Brain pericyte (primary cell): ENCODE results near the gene TAGLN3.
"Not testable (repeated sequence)": the region's sequence is repeated elsewhere in the genome, so short reads cannot be mapped to it uniquely, and the experiment has no call there.

Experiments used
- DNase-seq: peaks from one replicate; pipeline ENCODE4 v3.0.0-alpha.2; 2012; ENCODE audit warnings: low read depth, low spot score

The TAGLN3 gene

DNA sequence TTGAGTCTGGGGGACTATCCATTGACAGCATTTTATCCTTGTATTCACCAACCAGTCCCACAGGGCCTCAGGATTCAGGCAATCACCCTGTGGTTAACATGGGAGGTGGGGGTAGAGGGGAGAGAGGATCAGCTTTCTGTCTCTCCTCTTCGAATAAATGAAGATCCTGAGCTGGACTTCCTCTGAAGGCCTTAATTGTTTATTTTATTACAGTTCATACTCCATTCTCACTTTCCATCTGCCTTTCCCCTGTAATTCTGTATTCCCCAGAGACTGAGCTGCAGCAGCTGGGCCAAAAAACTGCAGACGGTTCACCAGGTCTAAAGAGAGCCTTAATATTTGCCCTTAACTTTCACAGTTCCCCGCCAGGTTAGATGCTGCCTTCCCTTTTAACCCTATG is 11.9 kb downstream of the TAGLN3 start:
- no peak for DNase-seq

DNA sequence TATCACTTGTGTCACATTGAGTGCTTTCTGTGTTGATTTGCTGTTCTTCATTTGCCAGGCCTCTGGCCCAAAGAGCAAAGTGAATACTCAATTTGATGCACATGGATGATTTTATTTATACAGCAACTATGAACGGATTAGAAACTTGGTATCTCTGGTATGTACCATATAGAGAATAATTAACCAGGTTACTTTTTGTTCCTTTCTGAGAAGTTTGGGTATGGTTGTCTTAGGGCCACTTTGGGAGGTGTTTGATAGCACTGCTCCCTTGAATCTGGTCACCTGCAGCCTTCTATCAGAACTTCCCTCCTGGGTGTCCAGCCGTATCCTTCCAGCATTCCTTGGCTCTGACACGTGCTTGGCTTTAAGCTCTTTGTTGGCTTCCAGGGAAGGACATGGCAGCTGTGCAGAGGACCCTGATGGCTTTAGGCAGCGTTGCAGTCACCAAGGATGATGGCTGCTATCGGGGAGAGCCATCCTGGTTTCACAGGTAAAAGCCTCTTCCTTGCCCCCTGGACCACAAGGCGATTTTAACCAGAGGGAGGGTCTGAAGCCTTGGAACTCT is 12.7 kb downstream of the TAGLN3 start:
- DNase-seq, result no peak

DNA sequence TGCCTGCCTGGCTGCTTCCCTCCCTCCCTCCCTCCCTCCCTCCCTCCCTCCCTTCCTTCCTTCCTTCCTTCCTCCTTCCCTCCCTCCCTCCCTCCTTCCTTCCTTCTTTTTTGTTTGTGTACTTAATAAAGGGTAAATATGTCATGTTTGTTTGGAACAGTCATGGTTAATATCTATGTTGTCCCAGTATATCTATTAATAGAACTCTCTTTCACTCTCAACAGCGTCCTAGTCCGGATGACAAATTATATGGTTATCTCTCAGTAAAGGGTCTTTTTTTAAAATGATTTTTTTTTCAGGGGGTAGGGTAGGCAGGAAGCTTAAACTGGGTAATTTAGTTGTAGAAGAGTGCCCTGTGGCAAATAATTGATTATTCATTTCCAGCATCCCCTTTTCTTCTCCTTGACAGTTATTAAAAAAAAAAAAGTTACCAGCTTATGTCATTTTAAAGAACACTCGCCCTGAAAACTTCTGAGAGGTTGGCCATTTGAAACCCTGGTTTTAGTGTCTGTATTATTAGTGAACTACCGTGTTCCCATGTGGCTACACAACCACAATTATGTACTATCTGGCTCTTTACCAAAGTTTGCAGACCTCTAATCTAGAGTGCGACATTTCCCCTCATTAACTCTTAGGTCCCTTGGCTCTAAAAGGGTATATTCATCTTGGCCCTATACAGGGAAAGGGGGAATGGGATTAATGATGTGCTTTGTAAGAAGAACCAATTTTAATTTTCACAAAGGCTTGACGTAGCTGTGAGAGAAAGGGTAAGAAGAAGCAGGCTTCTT is 13.7 kb downstream of the TAGLN3 start:
- DNase-seq, result no peak

DNA sequence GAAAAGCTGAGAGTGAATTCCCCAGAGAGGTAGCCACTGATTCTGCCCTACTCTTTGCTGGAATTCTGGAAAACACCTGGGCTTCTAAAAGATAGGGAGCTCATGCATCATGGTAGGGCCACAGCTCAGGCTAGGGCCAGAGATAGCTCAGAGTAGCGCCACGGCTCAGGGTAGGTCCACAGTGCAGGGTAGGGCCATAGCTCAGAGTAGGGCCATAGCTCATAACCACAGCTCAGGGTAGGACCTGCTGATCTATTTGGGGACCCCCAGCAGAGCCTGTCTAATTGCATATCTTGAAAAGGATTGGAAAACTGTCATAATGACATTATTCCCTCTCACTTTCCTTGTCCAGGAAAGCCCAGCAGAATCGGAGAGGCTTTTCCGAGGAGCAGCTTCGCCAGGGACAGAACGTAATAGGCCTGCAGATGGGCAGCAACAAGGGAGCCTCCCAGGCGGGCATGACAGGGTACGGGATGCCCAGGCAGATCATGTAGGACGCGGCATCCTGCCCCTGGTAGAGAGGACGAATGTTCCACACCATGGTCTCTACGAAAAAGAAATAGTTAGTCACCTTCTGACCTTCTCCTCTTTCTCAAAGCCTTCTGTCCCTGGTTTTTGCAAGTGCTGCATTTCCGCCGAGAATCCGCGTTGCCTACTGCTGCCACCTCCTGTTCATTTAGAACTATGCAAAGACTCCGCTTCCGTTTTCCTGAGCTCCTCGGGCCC is 14.5 kb downstream of the TAGLN3 start:
- DNase-seq, result peak; percentile 29

DNA sequence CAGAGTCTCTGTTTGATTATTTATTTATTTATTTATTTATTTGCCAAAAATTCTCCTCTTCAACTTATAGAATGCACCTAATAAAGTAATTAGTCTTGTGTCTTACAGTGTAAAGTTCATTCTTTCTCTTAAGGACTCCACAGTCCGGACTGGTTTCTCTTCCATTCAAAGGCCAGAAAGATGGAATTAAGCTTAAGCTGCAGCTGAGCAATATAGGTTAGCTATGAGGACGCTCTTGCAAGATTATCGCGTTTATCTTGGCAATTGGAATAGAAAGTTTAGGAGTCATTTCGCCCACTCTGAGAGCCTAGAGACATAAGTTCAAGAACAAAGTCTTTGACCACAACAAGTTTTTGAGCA is 15.0 kb downstream of the TAGLN3 start:
- no peak for DNase-seq

DNA sequence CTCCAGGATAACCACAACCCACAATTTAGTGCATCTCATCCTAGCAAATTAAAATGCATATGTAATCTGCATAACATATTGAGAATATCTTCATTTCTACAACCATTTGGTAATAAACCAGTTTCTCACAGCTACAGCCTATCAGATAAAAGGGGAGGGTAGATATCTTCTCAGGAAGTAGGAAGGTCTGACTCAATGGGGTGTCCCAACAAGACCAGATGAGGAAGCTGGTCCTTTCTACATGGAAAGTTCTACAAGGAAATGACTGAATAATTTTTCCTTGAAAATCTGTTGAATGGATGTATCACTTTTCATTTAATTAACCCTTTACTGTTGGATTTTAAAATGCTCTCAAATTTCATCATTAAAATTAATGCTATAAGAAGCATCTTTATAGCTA is 18.4 kb downstream of the TAGLN3 start:
- DNase-seq, result no peak

DNA sequence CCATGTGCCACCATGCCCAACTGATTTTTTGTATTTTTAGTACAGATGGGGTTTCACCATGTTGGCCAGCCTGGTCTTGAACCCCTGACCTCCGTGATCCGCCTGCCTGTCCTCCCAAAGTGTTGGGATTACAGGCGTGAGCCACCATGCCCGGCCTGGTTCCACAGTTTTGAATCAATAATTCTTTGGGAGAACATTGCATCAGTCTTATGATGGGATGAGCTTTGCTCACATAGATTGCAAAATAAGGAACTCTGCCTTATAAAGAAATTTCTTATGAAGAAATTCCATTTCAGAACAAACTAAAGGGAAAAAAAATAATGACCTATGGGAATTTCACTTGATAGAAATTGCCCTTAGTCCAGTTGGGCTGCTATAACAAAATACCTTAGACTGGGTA is 20.0 kb downstream of the TAGLN3 start:
- no peak for DNase-seq

DNA sequence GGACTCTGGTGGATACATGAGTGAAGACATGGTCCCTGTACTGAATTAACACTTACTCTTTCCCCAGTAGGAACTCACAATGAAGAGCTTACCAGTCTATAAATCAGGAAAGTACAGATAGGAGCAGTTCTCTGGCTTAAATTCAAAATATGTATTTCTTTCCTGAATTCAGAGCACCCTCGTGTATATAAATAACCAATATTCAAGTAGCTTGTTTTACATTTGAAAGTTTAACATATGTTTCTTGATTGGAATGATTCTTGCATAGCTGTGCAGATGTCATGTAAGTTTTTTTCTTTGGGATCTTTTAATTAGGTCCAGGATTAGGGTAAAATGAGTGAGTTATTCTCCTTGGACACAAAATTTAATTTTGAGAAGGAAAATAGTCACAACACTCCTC is 21.0 kb downstream of the TAGLN3 start:
- no peak for DNase-seq

DNA sequence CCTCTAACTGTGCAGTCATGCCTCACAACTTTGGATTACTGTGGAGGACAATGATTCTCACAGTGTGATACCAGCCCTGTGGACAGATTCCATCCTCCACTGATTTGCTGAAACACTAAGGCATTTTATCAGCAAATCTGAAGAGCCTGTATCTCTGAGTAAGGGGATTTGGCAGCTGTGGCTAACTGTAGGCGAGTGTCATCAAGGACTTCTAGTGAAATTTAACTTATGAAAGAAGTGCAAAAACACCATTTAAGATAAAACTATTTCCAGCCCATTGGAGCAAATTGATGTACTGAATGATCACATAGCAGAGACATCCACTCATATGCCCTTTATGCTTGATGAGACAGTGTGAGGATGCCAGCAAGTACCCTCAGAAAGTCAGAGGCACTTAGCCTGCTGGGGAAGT is 22.0 kb downstream of the TAGLN3 start:
- no peak for DNase-seq

DNA sequence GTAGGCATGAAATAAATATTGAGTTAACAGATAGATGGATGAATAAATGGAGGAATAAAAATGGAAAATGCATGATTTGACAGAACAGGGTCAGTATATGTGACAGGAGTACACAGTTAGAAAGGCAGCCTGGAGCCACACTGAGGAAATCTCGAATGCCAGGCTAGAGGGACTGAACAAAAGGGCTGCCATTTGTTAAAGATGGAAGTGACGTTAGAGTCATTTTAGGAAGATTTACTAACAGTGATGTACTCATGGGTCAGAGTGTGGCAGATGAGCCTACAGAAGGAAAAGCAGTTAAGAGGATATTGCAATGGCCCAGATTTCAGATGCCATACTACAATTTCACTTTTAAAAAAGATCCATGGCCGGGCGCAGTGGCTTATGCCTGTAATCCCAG is 28.4 kb downstream of the TAGLN3 start:
- DNase-seq, result no peak

DNA sequence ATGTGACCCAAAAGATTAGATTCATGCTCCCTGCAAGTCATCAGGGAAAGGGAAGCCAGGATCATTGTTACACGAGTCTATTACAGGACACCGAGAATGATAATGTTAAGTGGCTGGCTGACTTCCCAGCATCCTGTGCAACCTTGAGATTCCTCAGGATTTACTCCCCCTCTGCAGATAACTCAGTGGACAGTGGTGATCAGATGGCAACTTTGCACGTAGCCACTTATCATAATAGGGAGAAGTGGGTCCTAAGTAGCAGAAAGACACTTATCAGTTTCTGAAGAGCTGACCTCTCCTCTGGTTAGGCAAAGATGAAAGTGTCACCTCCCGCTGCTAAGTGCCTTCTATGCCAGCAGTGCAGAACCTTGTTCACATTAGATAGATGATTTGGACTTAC is 29.1 kb downstream of the TAGLN3 start:
- DNase-seq, result no peak

DNA sequence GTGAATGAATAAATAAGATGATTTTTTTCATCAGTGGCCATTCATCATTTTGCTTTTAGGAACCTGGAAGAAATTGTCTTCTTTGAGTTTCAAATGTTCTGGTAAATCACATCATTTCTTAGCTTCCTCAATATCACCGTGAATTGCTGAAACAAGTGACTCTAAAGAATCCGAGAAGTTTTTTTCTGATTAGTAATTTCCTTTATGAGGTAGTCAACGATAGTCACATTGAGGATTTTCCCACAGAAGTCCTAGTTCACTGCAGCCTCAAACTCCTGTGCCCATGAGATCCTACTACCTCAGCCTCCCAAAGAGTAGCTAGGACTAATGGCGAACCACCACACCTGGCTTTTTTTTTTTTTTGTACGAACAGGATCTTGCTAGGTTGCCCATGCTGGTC is 32.2 kb downstream of the TAGLN3 start:
- no peak for DNase-seq

DNA sequence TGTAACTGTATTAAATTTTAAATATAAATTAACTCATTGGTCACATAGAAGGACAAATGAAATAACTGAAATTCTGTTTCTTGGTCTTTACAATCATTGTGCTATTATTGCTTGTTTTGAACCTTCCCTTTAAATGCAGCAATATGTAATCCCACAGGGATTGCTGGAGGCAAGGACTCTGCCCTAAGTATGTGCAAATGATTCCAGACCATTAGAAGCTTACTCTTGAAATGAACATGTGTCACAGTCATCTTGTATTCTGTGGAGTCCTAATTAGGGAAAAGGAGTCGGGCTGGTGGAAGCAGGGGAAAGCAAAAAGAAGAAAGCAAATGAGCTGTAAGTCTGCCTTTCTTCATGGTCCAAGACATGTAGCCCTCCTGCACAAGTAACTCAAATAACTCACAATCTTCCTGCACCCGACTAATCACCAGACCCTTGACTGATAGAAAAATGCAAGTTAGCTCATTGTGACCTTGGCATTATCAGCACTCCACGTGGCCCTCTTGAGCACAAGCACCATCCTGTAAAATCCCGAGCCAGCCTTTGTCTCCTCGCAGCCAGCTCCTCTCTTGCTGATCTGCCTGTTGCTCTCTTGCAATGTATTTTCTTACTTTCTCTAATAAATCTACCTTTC is 33.5 kb downstream of the TAGLN3 start:
- no peak for DNase-seq

DNA sequence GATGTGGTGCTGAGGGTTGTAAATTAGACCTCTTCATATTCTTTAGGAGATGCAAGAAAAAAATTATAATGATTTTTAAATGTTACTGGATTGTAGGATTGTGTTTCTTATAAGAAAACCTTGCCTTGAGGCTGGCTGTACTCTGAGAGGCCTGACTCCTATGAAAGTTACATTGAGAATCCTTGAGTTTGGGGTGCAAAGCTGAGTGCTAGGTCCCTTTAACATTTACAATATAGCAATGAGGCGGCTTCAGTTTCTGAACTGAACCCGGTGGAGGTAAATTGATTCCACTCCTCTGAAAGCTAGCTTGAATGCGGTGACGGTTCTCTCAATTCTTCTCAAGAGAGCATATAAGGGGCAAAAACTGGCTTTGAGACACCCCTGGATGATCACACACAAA is 35.7 kb downstream of the TAGLN3 start, which contains the start of gene TMPRSS7:
Gene TMPRSS7, plus strand, starts transcription at position 301 of the 400 bp plus-strand sequence. CDS start 110 bp downstream, outside the sequence.
- no peak for DNase-seq

DNA sequence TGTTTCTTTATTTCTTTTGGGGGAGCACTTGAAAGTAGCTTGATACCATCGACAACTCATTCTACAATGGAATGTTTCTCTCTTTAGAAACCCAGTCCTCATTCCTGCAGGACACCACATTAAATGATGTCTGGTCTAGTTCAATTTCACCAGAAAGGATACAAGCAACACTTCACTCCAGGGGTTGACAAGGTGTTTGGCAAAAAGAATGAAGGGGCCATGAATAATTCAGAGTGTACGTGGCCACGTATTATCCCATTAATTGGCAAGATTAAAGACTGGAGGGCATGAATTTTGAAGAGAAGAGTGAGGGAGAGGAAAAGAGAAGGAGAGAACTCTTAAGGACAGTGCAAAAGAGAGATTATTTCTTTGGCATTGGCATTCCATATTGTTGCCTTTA is 36.5 kb downstream of the TAGLN3 start:
- no peak for DNase-seq

DNA sequence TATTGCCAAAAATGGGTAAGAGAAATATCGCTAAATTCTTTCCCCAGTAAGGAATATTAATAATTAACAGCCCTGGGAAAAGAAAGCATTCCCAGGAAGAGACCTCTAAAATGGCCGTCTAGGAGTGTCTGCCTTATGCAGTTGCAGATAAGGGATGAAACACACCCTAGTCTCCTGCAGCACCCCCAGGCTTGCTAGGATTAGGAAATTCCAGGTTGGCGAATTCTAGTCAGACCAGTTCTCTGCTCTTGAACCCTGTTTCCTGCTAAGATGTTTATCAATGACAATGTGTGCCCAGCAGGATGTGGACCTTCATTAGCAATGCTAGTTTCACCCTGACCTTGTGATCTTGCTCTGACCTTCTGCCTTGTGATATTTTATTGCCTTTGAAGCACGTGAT is 38.5 kb downstream of the TAGLN3 start:
- DNase-seq, result not testable (repeated sequence)

DNA sequence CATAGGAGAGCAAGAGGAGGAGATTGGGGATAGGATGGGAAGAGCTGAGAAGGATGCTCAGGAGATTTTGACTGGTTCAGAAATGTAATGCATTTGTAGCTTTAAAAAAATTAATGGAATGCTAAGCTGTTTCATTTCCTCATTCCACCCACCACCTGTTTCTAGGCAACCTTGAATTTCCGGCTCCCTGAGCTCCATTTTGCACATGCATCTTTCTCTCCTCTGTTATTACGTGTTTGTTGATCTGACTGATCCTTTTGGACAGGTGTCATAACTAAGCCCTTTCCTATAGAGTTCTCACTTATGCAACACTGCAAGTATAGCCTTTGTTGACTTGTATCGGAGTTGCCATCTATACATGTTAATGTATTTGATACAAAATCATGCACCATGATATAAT is 40.1 kb downstream of the TAGLN3 start:
- DNase-seq, result no peak

DNA sequence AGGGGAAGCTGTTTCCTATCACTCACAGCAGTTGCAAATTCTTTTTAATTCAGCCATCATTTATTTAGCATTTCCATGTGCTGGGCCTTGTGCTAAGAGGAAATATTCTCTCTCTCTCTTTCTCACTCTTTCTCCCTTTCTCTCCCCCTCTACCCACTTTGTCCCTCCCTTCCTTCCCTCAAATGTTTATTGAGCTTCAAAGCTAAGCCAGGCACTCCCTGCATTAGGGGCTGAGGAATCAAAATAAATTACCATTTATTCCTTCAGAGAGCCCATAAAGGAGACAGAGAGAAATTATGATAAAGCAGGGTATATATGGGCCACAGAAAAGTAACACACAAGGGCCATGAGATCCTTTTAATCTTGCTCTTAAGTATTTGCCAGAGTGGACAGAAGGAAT is 42.6 kb downstream of the TAGLN3 start:
- DNase-seq, result no peak

DNA sequence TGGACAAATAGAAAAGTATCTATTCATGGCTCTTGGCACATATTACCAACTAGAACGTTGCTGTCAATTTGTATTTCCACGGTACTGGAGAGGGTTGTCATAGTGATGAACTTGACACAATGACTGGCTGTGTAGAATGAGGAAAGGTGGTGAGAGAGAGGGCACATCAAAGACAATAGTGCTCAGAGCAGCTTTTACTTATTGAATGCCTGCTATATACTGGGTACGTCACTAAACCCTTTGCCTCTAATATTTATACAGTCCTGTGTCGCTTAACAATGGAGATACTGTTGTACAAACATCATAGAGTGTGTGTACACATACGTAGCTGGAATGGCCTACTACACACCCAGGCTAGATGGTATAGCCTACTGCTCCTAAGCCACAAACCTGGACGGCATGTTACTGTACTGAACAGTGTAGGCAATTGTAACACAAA is 44.1 kb downstream of the TAGLN3 start:
- DNase-seq, result no peak

DNA sequence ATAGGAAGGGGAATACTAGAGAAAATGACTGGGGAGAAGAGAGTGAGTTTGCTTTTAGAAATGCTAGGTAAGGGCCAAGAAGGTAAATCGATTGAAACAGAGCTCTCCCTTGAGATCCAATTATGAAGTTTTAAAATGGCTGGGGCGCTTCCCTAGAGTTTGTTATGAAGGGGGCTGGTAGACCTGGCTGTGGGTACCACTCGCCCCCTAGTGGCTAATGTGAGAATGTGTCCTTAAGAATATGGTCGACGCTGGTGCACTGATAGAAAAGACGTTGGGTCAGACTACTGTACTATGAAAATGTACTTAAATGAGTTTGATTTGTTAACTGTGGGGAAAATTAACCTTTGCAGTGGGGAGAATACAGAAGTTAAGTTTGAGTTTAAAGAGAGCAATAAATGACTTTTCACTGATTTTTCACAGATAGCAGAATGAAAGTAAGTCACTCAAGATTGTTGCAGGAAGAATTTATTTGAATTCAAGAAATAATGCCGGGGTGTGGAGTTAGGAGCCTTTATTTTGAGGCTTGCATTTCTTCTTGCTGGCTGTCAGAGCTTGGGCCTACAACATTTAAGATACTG is 45.0 kb downstream of the TAGLN3 start:
- no peak for DNase-seq

DNA sequence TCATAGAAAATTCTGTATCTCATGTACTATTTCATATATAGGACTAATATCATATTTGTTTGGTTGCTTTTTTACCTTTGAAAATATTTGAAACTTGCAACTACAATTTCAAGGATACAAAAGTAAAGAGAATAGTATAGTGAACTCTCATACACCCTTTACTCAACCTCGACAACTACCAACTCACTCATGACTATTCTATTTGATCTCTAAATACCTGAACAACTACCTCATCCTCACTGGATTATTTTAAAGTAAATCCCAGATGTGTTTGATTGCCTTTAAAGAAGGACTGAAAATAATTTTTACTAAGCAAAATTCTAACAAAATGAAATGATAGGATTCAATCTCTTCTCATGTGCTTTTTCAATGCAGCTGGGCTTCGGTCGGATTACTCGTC is 47.9 kb downstream of the TAGLN3 start:
- no peak for DNase-seq

DNA sequence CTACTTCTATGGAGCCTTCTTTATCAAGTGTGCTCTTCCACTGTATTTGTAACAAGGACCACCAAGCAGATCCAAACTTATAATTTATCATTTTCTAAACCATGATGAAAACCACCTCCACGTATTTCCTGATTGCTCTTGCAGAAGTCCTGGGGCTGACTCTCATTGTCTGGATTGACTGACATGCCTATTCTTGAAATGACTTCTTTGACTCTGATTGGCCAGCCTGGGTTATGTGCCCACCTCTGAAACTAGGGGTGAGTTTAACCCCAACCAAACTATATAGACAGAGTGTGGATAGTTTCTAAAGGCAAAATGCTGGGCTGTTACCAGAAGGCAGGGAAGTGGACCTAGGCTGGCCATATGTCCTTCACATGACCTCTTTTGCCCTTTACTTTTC is 48.5 kb downstream of the TAGLN3 start:
- DNase-seq, result no peak
